ENCODE results near the gene METTL13.

Gene METTL13

GRCh38 chr1:171783816-171784530, 2.5 kb downstream of the METTL13 start:
- no peak for DNase-seq (ENCODE audit: low read depth in 1 of 2, low spot score in 1 of 2)
- Histone ChIP-seq H3K27ac (replicated peaks) (no peak overlapping the region), H3K27me3 (ENCODE audit: insufficient read depth, poor library complexity, severe bottlenecking) (no peaks in the 10 kb centered on the region), H3K4me3 (replicated peaks; ENCODE audit: insufficient read depth, low read length) (no peak overlapping the region)
- TF ChIP-seq SPI1 (IDR thresholded peaks at IDR 0.05; ENCODE audit: borderline replicate concordance, low read depth) (no peak), CTCF (IDR thresholded peaks at IDR 0.05; ENCODE audit: insufficient read depth, low read length) (no peak), GABPA (IDR thresholded peaks at IDR 0.05; ENCODE audit: low read depth) (no peak), REST (IDR thresholded peaks at IDR 0.05; ENCODE audit: insufficient replicate concordance, low read depth) (no peak), POLR2AphosphoS5 (IDR thresholded peaks at IDR 0.05; ENCODE audit: low read depth) (no peak)

GRCh38 chr1:171784784-171785183, 3.3 kb downstream of the METTL13 start:
- TF ChIP-seq CTCF (IDR thresholded peaks at IDR 0.05; ENCODE audit: insufficient read depth, low read length), result no peak
- no peak for TF ChIP-seq REST (IDR thresholded peaks at IDR 0.05; ENCODE audit: insufficient replicate concordance, low read depth)
- no peak for TF ChIP-seq POLR2AphosphoS5 (IDR thresholded peaks at IDR 0.05; ENCODE audit: low read depth)
- no peak for TF ChIP-seq GABPA (IDR thresholded peaks at IDR 0.05; ENCODE audit: low read depth)
- TF ChIP-seq SPI1 (IDR thresholded peaks at IDR 0.05; ENCODE audit: borderline replicate concordance, low read depth), result no peak
- Histone ChIP-seq H3K27ac (replicated peaks) (no peak overlapping the region), H3K4me3 (replicated peaks; ENCODE audit: insufficient read depth, low read length) (no peak overlapping the region), H3K27me3 (ENCODE audit: insufficient read depth, poor library complexity, severe bottlenecking) (no peaks in the 10 kb centered on the region)
- DNase-seq (ENCODE audit: low read depth in 1 of 2, low spot score in 1 of 2), result no peak

GRCh38 chr1:171785766-171786165, 4.3 kb downstream of the METTL13 start:
- H3K27me3 ChIP-seq (ENCODE audit: insufficient read depth, poor library complexity, severe bottlenecking), result no peaks in the 10 kb centered on the region
- TF ChIP-seq SPI1 (IDR thresholded peaks at IDR 0.05; ENCODE audit: borderline replicate concordance, low read depth) (no peak), CTCF (IDR thresholded peaks at IDR 0.05; ENCODE audit: insufficient read depth, low read length) (no peak), REST (IDR thresholded peaks at IDR 0.05; ENCODE audit: insufficient replicate concordance, low read depth) (no peak), GABPA (IDR thresholded peaks at IDR 0.05; ENCODE audit: low read depth) (no peak), POLR2AphosphoS5 (IDR thresholded peaks at IDR 0.05; ENCODE audit: low read depth) (no peak)
- no peak for DNase-seq (ENCODE audit: low read depth in 1 of 2, low spot score in 1 of 2)
- no peak overlapping the region for H3K27ac ChIP-seq (replicated peaks)
- H3K4me3 ChIP-seq (replicated peaks; ENCODE audit: insufficient read depth, low read length), result no peak overlapping the region
